ENCODE data around the gene ZNF652.
"Not testable (repeated sequence)": the region's sequence is repeated elsewhere in the genome, so short reads cannot be mapped to it uniquely, and the experiment has no call there.

Gene ZNF652

GRCh38 chr17:49384951-49385350, 22.9 kb upstream of the ZNF652 start:
- DNase-seq, result peak; percentile 27 to 38

- DNase-seq, result no peak
Measured at GRCh38 chr17:49383060-49383459, 21.0 kb upstream of the ZNF652 start.

- no peak for DNase-seq
Measured at GRCh38 chr17:49382556-49382955, 20.5 kb upstream of the ZNF652 start.

- DNase-seq, result no peak
Measured at GRCh38 chr17:49381793-49382192, 19.7 kb upstream of the ZNF652 start.

GRCh38 chr17:49381033-49381432, 19.0 kb upstream of the ZNF652 start:
- DNase-seq, result no peak

- no peak for DNase-seq
Measured at GRCh38 chr17:49379926-49380325, 17.9 kb upstream of the ZNF652 start.

GRCh38 chr17:49378311-49378710, 16.3 kb upstream of the ZNF652 start:
- DNase-seq, result no peak

- DNase-seq, result no peak
Measured at GRCh38 chr17:49375544-49375943, 13.5 kb upstream of the ZNF652 start.

- no peak for DNase-seq
Measured at GRCh38 chr17:49373115-49373514, 11.1 kb upstream of the ZNF652 start.

- DNase-seq, result no peak
Measured at GRCh38 chr17:49372425-49372824, 10.4 kb upstream of the ZNF652 start.

- no peak for DNase-seq
Measured at GRCh38 chr17:49370971-49371834, 9.2 kb upstream of the ZNF652 start.

GRCh38 chr17:49369760-49370159, 7.7 kb upstream of the ZNF652 start:
- DNase-seq, result no peak

GRCh38 chr17:49369089-49369488, 7.0 kb upstream of the ZNF652 start:
- DNase-seq, result no peak

- peak; percentile 36 to 55 for DNase-seq
Measured at GRCh38 chr17:49365667-49366066, 3.6 kb upstream of the ZNF652 start.

GRCh38 chr17:49365126-49365525, 3.1 kb upstream of the ZNF652 start:
- DNase-seq, result not testable (repeated sequence)

- DNase-seq, result no peak
Measured at GRCh38 chr17:49364119-49364518, 2.1 kb upstream of the ZNF652 start.

GRCh38 chr17:49363251-49363650, 1.2 kb upstream of the ZNF652 start:
- DNase-seq, result no peak

GRCh38 chr17:49362723-49363117, 670 bp upstream of the ZNF652 start:
- no peak for DNase-seq

- peak; percentile 72 to 80 for DNase-seq
Measured at GRCh38 chr17:49361129-49361901, 735 bp downstream of the ZNF652 start.

GRCh38 chr17:49360796-49361128, 1.3 kb downstream of the ZNF652 start:
- no peak for DNase-seq

GRCh38 chr17:49359990-49360795, 1.9 kb downstream of the ZNF652 start:
- DNase-seq, result peak in 1 of 2 experiments; percentile 32

GRCh38 chr17:49358641-49359247, 3.3 kb downstream of the ZNF652 start:
- DNase-seq, result peak in 1 of 2 experiments; percentile 16

GRCh38 chr17:49357516-49357915, 4.5 kb downstream of the ZNF652 start:
- DNase-seq, result peak in 1 of 2 experiments; percentile 9

All from NCI-H526 (cell line).